Smooth muscle cell of the brain vasculature (primary cell): Measurements from ENCODE around the gene TMOD2.

Experiments
- DNase-seq: peaks from one replicate; pipeline ENCODE4 v3.0.0-alpha.2; 2012; ENCODE audit warnings: low read depth, low spot score

Gene TMOD2

DNA sequence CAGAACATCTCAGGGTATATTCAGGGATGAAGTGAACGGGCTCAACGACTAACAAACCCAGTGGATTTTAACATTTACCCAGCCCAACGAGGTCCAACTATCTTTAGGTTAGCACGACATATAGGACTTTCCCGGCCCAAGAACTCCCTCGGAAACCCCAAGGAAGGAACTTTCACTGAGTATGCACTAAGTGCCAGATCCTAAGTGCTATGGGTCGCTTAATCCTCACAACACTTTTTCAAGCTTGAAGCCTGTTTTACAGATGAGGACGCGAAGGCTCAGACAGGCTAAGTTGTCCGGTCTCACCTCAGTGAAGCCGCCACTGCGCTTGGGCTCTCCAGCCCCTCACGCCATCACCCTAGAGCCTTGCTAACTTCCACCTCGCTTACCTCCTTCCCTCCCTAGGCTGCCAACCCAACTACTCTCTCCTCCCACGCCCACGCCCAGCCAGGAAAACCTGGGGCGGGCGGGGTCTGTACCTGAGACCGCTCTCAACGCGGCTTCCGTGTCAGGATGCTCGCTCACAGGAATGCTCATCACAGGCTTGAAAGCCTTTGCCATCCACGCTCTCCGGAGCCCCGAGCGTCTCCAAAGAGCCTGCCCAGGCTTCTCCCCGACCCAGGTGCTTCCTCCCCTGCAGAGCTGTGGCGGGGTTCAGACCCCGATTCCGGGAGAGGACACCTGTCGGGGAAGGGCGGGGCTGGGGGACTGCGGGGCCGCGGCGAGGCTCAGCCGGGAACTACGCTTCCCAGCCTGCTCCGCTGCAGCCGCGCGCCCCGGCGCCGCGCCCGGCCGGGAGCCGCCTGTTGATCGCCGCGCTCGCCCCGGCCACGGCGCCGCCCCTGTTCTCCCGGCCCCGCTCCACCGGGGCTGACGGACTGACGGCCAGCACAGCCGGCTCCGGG is at the start of gene TMOD2:
TSS of gene TMOD2 (plus strand) at position 806 of the 905 bp plus-strand sequence. CDS start 14,845 bp downstream, outside the sequence.
- DNase-seq: no peak

DNA sequence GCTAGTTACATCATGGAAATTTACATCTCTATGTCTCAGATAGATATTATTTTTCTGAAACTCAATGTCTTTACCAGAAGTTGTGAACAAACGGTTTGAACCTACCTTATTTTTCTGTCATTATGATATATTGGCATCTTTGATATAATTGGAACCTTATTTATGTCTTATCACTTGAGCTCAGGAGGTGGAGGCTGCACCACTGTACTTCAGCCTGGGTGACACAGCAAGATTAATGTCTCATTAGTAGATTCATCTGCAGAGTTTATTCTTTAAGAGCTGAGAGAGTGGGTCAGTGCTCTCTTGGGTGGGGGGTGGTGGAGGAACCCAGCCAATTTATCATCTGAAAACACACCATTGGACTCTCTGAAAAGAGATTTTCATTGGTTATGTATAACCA is 48.7 kb upstream of the TMOD2 start:
- DNase-seq: no peak

DNA sequence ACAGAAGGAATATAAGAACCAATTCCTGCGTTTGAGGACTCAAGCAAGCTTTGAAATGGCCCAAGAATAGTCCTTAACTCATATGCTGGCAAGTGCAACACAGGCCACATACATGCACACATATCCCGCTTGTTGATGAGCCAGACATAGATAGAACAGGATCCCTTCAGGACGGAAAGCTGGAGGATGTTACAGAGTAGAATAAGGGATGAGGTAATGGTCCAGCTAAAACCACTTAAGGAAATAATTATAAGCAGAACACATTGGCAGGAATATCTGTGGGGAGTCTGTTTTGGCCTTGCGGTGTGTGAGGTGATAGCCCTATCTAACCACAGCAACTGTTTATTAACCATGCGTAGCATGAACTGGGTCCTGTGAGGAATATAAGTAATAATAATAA is 45.1 kb upstream of the TMOD2 start:
- DNase-seq: no peak

DNA sequence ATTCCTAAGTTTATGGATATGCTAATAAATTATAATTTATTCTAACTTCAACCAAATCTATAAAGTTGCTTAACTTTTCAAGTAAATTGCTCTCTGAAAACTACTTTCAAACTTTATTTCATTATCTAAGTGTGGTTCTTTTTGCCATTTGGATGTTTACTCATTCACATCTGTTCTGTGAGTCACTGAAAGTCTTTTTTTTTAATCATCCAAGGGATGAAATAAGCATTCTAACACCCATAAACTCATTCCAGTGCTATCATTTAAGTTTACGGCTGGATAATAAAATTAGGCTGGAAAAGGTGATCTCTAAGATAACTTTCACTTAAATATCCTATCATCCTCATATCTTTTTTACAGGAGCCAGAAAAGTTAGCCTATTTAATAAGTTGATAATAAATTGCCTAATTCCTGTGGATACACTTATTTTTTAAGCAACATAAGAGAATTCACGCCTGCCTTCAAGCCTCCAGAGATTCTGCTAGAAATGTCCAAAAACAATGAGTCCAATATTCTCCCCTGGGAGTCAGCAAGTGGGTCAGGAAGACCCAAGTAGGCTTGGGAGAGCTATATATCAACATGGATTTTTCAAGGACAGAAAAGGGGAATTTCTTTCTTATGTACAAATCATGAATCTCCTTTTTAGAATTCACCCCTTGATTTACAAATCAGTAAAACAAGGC is 44.3 kb upstream of the TMOD2 start:
- no peak for DNase-seq

DNA sequence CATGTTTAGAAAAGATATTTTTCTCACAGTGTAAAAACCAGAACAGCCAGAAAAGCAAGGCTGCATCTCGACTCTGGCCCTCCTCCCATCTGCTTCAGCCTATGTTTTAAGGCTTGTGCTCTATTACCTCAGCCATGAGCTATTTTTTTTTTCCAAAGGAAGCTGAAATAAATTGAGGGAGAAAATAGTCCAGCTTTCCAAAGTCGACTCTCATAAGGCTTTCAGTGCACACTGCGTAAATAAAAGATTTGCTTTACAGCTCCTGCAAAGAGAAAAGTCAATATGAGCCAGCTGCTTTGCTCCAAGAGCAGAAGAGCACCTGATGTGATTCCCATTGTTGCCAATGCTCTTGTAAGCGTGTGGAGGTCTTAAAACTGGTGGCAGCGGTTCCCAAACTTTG is 43.4 kb upstream of the TMOD2 start:
- DNase-seq: no peak

DNA sequence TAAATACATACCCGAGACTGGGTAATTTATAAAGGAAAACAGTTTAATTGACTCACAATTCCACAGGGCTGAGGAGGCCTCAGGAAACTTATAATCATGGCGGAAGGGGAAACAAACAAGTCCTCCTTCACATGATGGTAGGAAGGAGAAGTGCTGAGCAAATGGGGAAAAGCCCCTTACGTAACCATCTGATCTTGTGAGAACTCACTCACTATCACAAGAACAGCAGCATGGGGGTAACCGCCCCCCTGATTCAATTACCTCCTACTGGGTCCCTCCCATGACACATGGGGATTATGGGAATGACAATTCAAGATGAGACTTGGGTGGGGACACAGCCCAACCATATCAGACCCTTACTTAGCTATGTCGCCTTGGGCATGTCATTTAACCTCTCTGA is 42.4 kb upstream of the TMOD2 start:
- no peak for DNase-seq

DNA sequence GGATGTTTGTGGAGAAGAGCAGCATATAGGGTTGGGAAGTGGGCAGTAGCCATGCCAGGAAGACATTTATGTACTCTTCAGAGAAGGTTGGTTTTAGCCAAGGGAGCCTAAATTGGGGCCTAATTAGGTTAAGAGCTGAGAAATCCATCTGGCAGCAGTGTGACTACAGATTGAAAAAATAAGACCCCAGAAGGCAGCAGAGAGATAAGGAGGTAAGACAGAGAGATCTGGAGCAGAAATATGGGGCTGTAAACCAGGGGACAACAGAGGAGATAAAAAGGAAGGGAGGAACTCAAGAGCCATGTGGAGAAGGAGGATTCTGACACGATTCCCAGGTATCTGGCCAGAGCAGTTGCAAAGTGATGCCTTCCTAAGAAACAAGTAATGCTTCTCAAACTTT is 37.2 kb upstream of the TMOD2 start:
- DNase-seq: no peak

DNA sequence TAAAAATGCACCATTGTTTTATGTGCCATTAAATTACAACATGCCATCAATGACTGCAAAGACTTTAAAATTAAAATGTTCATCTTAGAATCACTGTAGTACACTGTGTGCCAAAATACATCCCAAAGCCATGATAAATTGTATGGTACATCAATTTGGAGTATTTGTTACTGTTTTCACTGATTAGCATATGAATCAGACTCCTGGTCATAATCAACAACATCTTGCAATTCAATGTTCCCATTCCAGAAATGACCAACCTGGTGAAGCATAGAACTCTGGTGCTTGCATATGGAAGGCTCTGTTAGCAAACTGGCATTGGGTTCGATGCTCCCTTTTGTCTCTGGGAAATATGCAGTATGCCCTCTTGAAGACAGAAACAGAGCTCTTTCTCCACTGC is 36.5 kb upstream of the TMOD2 start:
- no peak for DNase-seq

DNA sequence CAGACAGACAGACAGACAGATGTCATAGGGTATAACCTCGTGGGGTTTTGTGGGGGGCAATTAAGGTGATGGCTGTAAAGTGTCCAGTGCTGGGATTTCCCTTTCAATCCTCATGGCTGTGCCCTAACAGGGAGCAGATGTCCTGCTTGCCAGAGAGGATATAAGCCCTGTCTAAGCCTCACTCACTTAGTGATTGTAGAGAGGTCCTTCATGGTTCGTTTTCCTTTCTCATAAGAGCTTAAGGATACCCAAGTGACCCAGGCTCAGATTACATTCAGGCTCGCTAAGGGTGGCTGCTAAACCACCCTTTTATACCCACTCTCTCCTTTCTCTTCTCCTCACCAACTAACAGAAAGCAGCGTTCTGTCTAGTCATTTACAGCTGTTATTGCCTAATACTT is 33.2 kb upstream of the TMOD2 start:
- no peak for DNase-seq

DNA sequence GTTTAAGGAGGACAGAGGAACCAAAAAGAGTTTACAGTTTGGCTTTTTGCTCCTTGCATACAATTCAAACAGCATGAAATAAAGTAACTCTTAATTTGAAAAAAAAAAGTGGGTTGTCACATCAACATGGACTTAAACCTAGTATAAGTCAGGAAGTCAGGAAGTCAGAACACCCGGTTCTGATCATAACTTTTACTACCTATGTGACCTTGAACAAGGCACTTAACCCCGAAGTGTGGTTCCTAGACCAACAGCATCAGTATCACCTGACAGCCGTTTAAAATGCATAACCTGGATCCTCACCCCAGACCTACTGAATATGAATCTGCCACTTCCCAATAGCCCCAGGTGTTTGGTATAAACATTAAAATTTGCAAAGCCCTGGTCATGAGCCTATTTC is 32.7 kb upstream of the TMOD2 start:
- DNase-seq: no peak

DNA sequence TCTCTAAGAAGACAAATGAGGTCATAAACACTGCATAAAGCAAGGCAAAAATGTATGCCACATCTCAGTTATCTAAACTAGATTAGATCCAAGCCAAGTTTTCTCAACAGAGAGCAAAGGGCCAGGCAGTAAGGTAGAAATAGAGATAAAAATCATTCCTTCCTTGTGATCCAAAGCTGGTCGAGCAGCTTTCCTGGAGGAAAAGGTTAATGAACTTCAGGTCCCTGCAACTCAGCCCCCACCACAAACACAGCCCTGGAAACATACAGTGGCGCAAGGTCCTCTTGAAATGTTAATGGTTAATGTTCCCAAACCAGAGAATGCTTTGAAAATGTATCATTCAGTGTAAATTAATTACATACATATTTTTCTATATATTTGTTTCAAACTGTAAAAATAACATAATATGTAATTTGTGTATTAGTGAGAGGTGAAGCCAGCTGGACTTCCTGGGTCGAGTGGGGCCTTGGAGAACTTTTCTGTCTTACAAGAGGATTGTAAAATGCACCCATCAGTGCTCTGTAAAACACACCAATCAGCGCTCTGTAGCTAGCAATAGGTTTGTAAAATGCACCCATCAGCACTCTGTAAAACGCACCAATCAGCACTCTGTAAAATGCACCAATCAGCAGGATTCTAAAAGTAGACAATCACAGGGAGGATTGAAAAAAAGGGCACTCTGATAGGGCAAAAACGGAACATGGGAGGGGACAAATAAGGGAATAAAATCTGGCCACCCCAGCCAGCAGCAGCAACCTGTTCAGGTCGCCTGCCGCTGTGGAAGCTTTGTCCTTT is 31.0 kb upstream of the TMOD2 start:
- DNase-seq: no peak

DNA sequence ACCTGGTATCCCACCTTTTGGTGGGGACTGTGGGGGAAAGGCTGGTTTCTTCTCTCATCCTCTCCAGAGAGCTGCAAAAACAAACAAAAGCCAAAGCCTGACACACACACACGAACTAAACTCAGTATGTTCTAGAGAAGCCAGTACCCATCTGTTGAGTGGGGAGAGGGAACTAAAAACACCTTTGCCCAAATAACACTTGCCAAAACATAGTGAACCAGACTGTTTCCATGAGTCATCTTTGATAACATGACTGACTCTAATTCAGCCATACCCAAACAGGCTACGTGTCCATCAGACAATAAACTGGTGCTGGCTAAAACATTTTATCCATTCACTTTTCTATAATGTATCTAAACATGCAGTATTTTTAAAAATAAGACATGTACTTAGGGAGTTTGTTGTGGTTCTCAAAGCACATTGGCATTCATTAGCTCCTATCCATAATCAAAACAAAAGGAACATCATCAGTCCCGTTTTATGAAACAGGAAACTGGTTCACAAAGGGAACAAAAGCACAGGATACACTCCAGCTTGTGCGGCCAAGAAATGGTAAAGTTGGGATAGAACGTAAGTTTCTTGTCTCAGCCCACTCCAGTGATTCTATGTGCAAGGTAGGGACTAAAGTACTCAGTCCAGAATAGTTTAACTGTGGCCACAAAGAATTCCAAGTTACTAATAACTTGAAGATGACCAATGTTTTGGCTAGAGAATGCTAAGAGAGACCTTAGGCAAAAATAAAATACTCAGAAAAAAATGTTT is 30.0 kb upstream of the TMOD2 start:
- no peak for DNase-seq

DNA sequence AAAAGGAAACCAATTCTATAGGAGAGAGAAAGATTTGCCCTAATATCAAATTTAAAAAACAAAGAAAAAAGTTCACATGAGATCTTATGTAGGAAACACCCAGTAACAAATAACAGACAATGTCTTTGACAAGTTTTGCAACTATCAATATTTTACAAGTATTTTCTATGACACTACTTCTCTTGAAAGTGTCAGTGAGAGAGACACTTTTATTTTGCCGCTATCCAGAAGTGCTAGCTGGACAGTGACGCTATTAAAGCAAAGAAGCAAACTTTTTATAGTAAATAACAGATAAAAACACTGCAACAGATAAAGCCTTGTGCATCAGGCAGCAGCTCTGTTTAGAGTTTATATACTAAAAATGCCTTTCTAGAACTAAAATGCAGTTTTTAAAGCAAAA is 27.2 kb upstream of the TMOD2 start:
- DNase-seq: no peak

DNA sequence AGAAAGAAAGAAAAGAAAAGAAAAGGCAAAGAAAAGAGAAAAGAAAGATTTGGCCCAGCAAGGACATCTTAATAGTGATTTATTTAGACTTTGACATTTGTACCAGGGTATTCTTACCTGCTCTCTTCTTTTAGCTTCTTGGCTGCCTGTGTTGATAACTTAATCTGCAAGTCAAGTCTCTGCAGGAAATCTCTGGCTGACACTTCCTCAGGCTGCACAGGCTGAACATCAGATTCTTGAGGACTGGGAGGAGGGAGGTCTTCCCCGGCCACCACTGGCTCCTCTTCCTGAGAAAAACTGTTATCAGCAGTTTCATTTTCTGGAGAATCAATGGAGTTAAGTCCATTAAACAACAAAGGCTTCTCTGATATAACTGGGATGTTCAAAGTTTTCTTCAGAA is 26.7 kb upstream of the TMOD2 start:
- DNase-seq: no peak

DNA sequence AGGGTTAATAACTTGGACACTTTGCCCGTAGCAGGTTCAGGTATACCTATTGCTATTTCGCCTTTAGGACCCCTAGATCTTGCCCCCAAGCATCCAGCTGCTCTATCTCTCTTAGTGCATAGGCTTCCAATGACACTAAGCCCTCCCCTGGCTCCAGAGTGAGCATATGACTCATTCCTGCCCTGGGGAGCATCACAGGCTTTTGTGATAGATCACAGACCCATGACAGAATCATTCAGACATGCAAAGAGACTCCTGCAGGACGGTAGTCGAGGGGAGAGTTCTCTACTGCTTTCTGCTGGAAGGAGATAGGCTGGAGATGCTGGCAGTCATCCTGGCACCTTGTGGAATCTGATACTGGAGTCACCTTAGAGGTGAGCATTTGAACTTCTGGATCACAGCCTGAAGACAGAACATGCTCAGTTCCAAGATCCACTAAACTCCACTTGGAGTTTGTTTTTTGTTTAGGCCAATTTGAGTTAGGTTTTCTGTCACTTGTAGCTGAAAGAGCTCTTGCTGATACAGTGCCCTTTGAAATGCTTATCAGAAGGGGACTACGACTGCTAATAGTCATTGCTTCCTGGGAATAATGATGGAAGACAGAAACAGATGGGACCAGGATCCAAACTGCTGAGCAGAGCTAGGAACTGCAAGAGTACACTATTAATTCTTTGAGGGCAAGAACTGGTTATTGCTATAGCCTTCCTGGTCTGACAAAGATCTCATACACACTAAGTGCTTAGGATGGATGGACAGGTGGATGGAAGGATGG is 24.9 kb upstream of the TMOD2 start:
- DNase-seq: peak; percentile 59

DNA sequence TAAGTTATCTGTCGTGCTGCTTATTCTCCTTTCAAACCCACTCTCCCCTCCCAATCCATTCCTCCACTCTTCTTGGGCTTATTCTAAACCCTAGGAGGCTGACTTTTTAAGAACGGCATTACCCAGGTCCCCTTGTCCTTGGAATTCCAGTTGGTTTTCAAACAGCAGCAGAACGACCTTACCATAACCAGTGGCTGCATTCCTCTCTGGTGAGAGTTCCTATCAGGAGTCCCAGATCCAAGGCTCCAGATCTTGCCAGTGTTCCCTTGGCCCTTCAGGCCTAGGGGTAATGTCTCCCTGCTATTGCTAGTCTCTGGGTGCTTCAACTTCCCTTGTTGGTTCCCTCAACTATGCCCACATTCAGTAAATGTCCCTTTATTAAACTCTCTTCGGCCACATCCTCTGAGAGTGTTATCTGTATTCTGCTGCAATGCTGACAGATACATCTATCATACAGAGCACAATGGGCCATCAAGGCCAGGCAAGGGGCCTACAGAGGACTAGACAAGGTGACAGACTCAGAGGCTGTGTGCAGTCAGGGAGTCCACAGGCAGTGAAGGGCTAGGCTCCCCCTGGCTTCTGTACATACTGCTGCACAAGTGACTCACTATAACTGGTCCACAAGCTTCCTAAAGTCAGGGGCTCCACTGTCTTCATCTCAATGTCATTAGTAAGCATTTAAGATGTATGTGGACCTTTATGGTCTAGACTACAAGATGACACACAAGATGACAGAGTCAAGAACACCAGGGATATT is 24.1 kb upstream of the TMOD2 start:
- no peak for DNase-seq

DNA sequence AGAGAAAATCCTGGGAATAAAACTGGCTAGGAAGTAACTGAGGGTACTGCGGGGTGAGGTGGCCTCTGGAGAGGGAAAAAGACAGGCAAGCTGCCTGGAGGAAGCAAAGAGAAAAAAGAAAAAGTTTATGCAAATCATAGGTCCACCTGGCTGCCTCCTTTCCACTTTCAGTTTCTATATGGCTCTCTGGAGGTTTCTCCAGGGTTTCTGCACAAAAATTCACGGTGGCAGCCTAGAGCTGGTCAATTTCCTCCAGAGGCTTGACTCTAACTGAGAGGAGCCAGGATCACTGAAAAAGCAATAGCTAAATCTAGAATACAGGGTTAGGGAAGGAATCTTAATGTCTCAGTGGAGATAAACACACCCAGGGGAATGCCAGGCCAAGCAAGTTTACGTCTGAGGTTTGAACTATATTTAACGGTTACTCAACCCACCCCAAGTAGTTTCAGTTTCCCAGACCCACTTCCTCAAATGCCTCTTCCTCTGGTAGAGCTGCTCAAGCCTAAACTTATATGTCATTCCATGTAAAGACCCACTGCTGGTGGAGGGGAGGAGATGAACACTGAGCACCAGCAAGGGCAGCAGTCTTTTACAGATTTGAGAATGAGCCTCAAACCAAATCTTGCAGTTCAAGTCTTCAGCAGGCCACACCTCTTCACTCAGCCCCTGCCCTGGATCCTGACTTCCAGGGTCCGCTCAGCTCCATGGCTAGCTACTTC is 19.7 kb upstream of the TMOD2 start:
- no peak for DNase-seq

DNA sequence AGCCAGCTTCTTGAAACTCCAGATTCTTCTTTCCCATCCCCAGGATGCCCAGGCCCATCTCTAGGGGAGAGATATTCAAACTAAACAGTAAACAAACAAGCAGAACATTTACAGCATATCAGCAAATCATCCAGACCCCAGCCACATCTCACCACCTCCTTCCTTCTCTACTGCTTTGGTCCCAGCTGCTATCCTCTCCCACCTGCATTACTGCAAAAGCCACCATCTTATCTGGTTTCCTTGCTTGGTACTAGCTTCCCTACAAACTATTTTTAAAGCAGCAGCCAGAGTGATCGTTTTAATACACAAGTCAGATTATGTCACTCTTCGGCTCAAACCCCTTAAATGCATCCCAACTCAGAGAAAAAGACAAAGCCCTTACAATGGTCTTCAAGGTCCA is 18.8 kb upstream of the TMOD2 start:
- DNase-seq: no peak

DNA sequence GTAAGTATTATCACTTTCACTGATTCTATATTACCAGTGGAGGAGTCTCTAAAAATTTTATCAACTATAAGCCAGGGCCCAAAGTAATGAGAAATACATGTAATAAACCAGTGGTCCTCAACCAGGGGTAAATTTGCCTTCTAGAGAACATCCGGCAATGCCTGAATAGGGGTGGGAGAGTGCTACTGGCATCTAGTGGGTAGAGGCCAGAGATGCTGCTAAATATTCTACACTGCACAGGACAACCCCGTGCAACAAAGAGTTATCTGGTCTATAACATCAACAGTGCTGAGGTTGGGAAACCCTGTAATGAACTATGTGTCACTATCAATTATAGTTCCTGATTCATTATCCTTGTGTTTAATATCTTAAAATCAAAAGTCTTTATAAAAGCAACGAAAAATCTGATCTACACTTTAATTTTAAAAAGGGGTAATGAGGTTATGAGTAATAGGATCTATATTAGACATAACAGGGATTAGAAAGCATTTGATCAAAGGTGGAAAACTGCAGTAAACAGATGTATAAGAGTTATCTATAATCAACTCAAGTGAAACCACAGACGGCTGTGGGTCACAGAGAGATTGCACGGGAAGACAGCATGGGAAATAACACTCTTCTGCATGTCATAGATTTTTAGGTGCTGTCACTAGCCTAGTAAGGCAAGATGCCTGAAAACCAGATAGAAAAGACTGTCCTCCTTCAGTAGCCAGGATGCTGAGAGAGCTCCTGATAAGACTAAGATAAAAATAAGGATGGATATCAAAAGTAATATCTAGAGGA is 16.0 kb upstream of the TMOD2 start:
- no peak for DNase-seq
